Mesothelial cell of epicardium (in vitro differentiated cells): ENCODE data around the gene UPF1. TPM values are rescaled to one million over a fixed set of nuclear protein-coding genes. Genes with fewer than 3 reads are reported as not detected.

Source experiments
- DNase-seq, 2 experiments: peaks; one replicate each; pipeline ENCODE4 v3.0.0; 2021; ENCODE audit warnings: low spot score in 2 of 2; ENCODE audit not compliant: unreplicated experiment in 2 of 2
- H3K27ac Mint-ChIP-seq: 2 replicates; pipeline ENCODE4 v1.8.0; 2021; ENCODE audit warnings: mixed read lengths
- H3K27me3 Mint-ChIP-seq: 2 replicates; pipeline ENCODE4 v1.8.0; 2021; ENCODE audit warnings: low read depth, mixed read lengths
- H3K36me3 Mint-ChIP-seq: 2 replicates; pipeline ENCODE4 v1.8.0; 2021; ENCODE audit warnings: mixed read lengths
- H3K4me1 Mint-ChIP-seq: 2 replicates; pipeline ENCODE4 v1.8.0; 2021; ENCODE audit warnings: mixed read lengths
- H3K4me3 Mint-ChIP-seq: 2 replicates; pipeline ENCODE4 v1.8.0; 2021; ENCODE audit warnings: mild to moderate bottlenecking, moderate library complexity, mixed read lengths
- H3K9me3 Mint-ChIP-seq: 2 replicates; pipeline ENCODE4 v1.8.0; 2021; ENCODE audit warnings: mixed read lengths
- total RNA-seq: library from RNA; stranded (reverse); gene quantifications from 3 replicates; pipeline ENCODE4 v1.2.1, GENCODE V29; 2021
- TF ChIP-seq, protein P1 (sequence below): fragments of 200-600 bp; sonication (generic); IDR thresholded peaks from one replicate; pipeline ENCODE4 v1.5.0; 2021; ENCODE audit warnings: antibody characterized with exemption; ENCODE audit not compliant: unreplicated experiment

The UPF1 gene
- total RNA-seq, 1 donor from 2014 or later: 73.3 TPM

DNA sequence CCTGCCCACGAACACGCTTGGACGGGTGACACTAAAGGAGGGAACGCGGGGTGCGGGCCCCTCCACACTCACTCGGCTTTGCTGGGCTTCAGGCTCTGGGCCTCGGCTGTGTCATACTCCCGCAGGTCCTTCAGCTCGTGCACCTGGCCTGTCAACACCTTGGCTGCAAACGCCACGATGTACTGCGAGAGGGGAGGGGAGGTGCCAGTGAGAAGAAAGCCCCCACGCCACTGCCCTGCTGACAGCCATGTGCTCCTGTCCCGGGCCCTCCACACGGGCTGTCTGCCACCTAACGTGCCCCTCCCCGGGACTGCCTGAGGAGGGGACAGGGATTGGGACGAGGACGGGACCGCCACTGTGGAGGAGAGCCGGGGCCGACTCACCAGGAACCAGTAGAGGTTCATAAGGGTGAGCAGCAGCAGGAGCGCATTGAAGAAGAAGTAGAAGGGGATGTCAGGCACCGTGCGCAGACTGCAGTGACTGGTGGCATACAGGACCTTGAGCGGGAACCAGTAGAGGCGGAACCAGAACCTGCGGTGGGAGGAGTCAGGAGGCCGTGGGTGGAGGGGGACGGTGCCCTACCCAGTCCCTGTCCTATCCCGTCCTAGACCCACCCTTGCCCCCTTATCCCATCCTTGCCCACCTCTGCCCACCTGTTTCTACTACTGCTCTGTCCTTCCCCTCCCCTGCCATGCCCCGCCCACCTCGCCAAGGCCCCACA, 47.3 kb downstream of the UPF1 start:
- Mint-ChIP-seq H3K9me3 (peaks cover 10% of the 10 kb centered on the region), H3K4me3 (no peak overlapping the region), H3K27me3 (no peaks in the 10 kb centered on the region), H3K27ac (no peak overlapping the region), H3K36me3 (peaks cover 51% of the 10 kb centered on the region), H3K4me1 (no peaks in the 10 kb centered on the region)
- TF ChIP-seq, protein P1, sequence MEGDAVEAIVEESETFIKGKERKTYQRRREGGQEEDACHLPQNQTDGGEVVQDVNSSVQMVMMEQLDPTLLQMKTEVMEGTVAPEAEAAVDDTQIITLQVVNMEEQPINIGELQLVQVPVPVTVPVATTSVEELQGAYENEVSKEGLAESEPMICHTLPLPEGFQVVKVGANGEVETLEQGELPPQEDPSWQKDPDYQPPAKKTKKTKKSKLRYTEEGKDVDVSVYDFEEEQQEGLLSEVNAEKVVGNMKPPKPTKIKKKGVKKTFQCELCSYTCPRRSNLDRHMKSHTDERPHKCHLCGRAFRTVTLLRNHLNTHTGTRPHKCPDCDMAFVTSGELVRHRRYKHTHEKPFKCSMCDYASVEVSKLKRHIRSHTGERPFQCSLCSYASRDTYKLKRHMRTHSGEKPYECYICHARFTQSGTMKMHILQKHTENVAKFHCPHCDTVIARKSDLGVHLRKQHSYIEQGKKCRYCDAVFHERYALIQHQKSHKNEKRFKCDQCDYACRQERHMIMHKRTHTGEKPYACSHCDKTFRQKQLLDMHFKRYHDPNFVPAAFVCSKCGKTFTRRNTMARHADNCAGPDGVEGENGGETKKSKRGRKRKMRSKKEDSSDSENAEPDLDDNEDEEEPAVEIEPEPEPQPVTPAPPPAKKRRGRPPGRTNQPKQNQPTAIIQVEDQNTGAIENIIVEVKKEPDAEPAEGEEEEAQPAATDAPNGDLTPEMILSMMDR: no peak
- no peak for DNase-seq

DNA sequence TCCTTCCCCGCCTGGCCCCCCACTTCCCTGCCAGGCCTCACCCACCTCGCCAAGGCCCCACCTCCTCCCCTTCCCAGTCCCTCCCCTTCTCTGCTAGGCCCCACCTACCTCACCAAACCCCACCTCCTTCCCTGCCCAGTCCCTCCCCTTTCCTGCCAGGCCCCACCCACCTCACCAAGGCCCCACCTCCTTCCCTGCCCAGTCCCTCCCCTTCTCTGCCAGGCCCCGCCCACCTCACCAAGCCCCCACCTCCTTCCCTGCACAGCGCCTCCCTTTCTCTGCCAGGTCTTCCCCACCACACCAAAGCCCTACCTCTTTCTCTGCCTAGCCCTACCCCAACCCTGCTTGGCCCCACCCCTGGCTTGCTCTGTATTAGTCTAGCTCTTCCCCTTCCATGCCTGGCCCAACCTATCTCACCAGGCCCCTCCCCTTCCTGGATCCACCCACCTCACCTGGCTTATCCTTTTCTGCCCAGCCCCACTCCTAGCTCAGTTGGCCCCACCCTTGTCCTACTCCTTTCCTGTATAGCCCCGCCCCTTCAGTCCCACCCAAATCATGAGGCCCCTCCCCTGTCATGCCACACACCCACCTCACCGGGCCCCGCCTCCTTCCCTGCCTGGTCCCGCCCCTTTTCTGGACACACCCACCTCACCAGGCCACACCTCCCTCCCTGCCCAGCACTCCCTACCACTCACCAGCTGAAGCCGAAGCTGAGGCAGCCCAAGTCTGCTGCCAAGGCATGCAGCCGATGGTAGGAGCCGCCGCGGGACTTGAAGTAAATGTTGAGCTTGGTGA, 48.0 kb downstream of the UPF1 start:
- no peak for DNase-seq
- TF ChIP-seq, protein P1: no peak
- H3K27me3 Mint-ChIP-seq: no peaks in the 10 kb centered on the region
- peaks cover 10% of the 10 kb centered on the region for H3K9me3 Mint-ChIP-seq
- no peaks in the 10 kb centered on the region for H3K4me1 Mint-ChIP-seq
- H3K27ac Mint-ChIP-seq: no peak overlapping the region
- H3K4me3 Mint-ChIP-seq: no peak overlapping the region
- peaks cover 44% of the 10 kb centered on the region for H3K36me3 Mint-ChIP-seq

DNA sequence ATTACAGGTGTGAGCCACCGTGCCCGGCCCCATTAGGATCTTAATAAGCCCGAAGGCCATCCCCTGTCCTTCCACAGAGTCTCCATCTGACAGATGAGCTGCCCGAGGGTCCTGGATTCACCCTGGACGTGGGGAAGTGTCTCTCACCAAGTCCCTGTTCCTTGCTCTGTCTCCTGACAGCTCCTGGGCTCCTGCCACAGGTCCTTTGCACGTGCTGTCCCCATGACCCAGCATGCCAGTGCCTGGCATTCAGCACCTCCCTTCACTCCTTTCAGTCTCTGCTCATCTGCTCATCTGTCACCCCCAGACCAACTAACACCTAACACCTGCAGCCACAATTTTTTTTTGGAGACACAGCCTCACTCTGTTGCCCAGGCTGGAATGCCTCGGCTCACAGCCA, 49.7 kb downstream of the UPF1 start:
- TF ChIP-seq, protein P1: no peak
- no peaks in the 10 kb centered on the region for H3K4me1 Mint-ChIP-seq
- H3K9me3 Mint-ChIP-seq: peaks cover 10% of the 10 kb centered on the region
- peaks cover 33% of the 10 kb centered on the region for H3K36me3 Mint-ChIP-seq
- no peak overlapping the region for H3K27ac Mint-ChIP-seq
- DNase-seq: no peak
- no peaks in the 10 kb centered on the region for H3K27me3 Mint-ChIP-seq
- H3K4me3 Mint-ChIP-seq: no peak overlapping the region

DNA sequence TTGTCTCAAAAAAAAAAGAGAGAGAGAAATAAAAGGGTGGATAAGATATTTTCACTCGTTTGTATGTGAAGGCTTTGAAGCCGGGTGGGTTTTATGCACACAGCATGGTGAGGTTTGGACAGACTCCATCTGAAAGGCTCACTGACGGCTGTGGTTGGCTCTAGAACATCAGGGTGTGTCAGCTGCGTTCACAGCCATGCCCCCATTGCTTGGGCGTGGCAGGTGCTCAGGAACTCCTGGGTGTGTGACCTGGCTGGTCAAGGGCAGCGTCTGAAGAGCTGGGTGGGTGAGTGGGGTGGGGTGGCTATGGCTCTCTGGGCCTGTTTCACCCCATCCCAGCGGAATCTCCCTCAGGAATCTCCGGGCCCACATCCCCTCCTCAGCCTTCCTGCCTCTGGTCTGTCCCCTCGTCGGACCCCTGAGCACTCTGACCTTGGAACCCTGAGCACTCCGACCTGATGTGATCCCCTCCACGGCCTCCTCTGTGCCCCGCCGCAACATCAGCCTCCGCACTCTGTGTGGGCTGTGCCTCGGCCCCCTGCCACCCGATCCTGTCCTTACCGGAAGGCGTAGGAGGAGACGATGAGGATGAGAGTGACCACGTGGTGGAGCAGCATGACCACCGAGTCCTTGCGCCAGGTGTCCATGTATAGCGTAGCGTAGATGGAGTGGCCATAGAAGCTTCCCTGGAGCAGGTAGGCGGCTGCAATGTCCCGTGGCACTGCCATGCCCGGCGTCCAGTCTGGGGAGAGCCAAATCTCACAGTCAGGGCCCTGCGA, 52.0 kb downstream of the UPF1 start:
- H3K36me3 Mint-ChIP-seq: peaks cover 24% of the 10 kb centered on the region

DNA sequence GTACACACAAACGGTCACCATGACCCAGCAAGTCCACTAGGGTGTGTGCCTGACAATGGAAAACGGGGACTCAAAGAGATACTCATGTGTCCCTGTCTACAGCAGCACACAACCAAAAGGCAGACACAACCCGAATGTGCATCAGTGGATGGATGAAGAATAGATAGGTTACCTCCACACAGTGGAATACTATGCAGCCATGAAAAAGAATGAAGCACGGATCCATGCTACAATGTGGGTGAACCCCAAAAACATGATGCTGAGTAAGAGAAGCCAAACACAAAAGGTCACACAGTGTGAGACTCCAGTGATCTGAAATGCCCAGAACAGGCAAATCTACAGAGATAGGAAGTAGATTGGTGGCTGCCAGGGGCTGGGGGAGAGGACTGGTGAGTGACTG, 55.2 kb downstream of the UPF1 start:
- Mint-ChIP-seq H3K9me3 (no peaks in the 10 kb centered on the region), H3K4me3 (no peak overlapping the region), H3K27ac (no peak overlapping the region), H3K36me3 (peaks cover 15% of the 10 kb centered on the region), H3K4me1 (no peaks in the 10 kb centered on the region), H3K27me3 (no peaks in the 10 kb centered on the region)
- TF ChIP-seq, protein P1: no peak
- DNase-seq: no peak

More for the DNA sequence above, 52.0 kb downstream of the UPF1 start:
- Mint-ChIP-seq H3K4me1 (no peaks in the 10 kb centered on the region), H3K27ac (no peak overlapping the region), H3K9me3 (no peaks in the 10 kb centered on the region), H3K4me3 (no peak overlapping the region), H3K27me3 (no peaks in the 10 kb centered on the region)
- no peak for DNase-seq
- TF ChIP-seq, protein P1: no peak
